Measurements from ENCODE around the gene MYO10.

MYO10 gene

DNA sequence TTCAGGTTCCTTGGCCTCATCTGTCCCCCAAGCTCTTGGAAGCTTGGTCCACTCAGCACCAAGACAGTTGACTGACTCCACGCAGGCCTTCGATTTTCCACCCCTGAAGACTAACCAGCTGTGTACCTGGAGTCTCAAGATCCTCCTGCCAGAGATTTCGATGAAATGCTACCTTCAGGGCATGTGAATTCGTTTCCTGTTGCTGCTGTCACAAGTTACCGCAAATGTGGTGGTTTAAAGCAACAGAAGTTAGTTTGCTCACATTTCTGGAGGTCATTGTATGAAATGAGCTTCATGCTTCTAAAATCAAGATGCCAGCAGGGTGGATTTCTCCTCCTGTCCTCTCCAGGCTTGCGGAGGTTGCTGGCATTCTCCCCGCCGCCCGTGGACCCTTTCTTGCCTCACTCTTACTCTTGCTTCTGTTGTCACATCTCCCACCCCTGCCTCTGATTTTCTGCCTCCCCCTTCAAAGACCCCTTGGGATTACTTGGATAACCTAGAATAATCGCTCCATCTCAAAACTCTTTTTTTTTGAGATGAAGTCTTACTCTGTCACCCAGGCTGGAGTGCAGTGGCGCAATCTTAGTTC is 291.7 kb downstream of the MYO10 start:
- TF ChIP-seq, protein P1, sequence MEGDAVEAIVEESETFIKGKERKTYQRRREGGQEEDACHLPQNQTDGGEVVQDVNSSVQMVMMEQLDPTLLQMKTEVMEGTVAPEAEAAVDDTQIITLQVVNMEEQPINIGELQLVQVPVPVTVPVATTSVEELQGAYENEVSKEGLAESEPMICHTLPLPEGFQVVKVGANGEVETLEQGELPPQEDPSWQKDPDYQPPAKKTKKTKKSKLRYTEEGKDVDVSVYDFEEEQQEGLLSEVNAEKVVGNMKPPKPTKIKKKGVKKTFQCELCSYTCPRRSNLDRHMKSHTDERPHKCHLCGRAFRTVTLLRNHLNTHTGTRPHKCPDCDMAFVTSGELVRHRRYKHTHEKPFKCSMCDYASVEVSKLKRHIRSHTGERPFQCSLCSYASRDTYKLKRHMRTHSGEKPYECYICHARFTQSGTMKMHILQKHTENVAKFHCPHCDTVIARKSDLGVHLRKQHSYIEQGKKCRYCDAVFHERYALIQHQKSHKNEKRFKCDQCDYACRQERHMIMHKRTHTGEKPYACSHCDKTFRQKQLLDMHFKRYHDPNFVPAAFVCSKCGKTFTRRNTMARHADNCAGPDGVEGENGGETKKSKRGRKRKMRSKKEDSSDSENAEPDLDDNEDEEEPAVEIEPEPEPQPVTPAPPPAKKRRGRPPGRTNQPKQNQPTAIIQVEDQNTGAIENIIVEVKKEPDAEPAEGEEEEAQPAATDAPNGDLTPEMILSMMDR (IDR thresholded peaks at IDR 0.05), result no peak

- TF ChIP-seq, protein P1 (IDR thresholded peaks at IDR 0.05), result no peak
These were observed 293.2 kb downstream of the MYO10 start for GRCh38 chr5:16642867-16643266.

GRCh38 chr5:16639206-16639605 is 296.9 kb downstream of the MYO10 start:
- TF ChIP-seq, protein P1 (IDR thresholded peaks at IDR 0.05), result no peak

DNA sequence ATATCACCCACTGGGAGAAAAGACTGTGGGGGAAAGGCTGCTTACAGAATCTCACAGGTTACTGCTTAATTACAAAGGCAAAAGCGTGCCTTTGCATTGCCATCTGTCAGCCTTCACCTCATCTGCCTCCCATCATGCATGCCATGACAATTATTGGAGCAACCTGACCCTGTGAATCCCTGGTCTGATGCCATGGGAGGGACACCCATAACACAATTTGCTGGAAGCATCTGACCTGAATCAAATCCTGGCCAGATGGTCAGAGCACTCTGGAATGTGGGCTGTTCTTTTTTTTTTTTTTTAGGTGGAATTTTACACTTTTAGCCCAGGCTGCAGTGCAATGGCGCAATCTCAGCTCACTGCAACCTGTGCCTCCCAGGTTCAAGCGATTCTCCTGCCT is 307.7 kb downstream of the MYO10 start:
- TF ChIP-seq, protein P1 (IDR thresholded peaks at IDR 0.05), result no peak

DNA sequence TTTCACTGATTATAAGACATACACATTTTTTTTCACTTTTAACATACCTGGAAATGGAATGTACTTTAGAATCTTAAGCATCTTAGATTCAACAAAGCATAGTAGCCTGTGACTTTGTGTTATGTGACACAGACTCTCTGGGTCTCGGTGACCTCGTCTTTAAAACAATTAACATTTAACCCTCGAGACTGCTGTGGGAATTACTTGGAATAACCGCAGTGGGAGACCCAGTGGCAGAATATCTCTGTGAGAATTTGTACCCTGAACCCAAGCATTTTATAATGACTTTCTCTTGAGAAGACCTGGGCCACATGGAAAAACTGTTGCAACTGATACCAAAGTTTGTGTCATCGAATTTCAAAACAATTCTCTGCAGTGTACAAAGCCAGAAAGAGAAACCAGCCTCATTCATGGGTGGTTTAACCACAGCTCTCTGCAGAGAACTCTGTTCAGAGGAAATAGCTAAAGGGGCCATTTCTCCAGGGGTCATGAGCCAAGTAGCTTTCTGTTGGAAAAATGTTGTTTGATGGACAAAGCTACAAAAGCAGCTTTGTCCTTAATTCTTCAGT is 309.3 kb downstream of the MYO10 start:
- TF ChIP-seq, protein P1 (IDR thresholded peaks at IDR 0.05), result no peak

- TF ChIP-seq, protein P1 (IDR thresholded peaks at IDR 0.05), result no peak
These were observed 311.0 kb downstream of the MYO10 start for GRCh38 chr5:16625096-16625495.

GRCh38 chr5:16619136-16619535 is 317.0 kb downstream of the MYO10 start:
- TF ChIP-seq, protein P1 (IDR thresholded peaks at IDR 0.05), result no peak

Measured in LNCAP (cell line).